Measurements from ENCODE around the gene TMOD2. TPM values are rescaled to one million over a fixed set of nuclear protein-coding genes. Genes with fewer than 3 reads are reported as not detected.

The TMOD2 gene
- total RNA-seq, 1 experiment from 2014 or later: 5.7 TPM

DNA sequence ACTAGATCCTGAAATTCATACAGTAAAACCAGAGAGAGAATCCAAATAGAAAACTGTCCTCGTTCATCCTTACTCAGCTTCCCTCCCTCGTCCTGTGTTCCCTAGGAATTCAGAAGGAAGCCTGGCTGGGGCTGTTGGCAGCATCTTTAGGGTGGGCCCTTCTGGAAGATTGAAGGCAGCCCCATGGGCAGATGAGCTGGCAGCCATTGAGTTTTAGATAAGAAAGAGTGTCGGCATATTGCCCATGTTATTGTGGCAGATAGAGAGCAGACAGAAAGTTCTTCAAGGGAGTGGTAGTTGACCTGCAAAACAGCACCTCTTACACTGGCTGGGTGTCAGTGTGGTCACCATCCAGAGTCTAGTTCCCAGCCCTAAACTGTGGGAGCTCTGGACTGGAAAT is 23.5 kb downstream of the TMOD2 start:
- no peak overlapping the region for H3K9ac ChIP-seq (ENCODE audit: low read length)
- H3K79me2 ChIP-seq (ENCODE audit: insufficient read depth, low read length): no peaks in the 10 kb centered on the region
- intact Hi-C loops (cut with micrococcal nuclease): loop anchor here (10.0 kb wide), 1 partner anchor 240 kb away; no protein-coding TSS in a partner anchor
- no peaks in the 10 kb centered on the region for H3K27me3 ChIP-seq (ENCODE audit: insufficient read depth, low read length)
- ChIA-PET RAD21 (ENCODE audit: low non-redundant PET in 1 of 2, low total read pairs in 2 of 2, uncharacterized antibody in 2 of 2, unreplicated experiment in 2 of 2) (interaction anchor here in 1 of 2 experiments (3.1 kb wide), 1 partner anchor 125 kb away, joined by 41 read pairs; no protein-coding TSS in a partner anchor), CTCF (interaction anchor here (2.0 to 7.9 kb wide), 5 partner anchors 71 to 153 kb away, joined by 4 to 296 read pairs (median 15); partner anchors contain the start of gene DMXL2), POLR2A (interaction anchor here (1.4 kb wide), 1 partner anchor 125 kb away, joined by 3 read pairs; no protein-coding TSS in a partner anchor)
- no peak for DNase-seq (ENCODE audit: low read depth, low spot score)
- H4K20me1 ChIP-seq (ENCODE audit: insufficient read depth): no peaks in the 10 kb centered on the region
- ATAC-seq: no peak
- no peaks in the 10 kb centered on the region for H3K4me1 ChIP-seq (ENCODE audit: control insufficient read depth in 1 of 2, insufficient read depth in 2 of 2, low read length in 2 of 2)
- H3K27ac ChIP-seq (ENCODE audit: low read depth, low read length): no peak overlapping the region
- H3K9me3 ChIP-seq (ENCODE audit: control insufficient read depth in 1 of 2, insufficient read depth in 1 of 2, low read depth in 1 of 2, low read length in 2 of 2): no peaks in the 10 kb centered on the region
- H3K4me3 ChIP-seq (replicated peaks in 1 of 2; ENCODE audit: low read depth in 1 of 2, low read length in 2 of 2): no peak overlapping the region
- no peak overlapping the region for H2AFZ ChIP-seq (ENCODE audit: low read depth, low read length, poor library complexity, severe bottlenecking)
- no peaks in the 10 kb centered on the region for H3K36me3 ChIP-seq (ENCODE audit: control insufficient read depth in 1 of 2, insufficient read depth in 2 of 2, low read length in 2 of 2)
- H3K9me2 ChIP-seq (ENCODE audit: insufficient read depth): no peaks in the 10 kb centered on the region
- TF ChIP-seq CEBPB (IDR thresholded peaks at IDR 0.05; ENCODE audit: low read depth) (no peak), EZH2phosphoT487 (IDR thresholded peaks at IDR 0.05; ENCODE audit: borderline replicate concordance) (no peak), JUND (IDR thresholded peaks at IDR 0.05) (no peak), TCF7L2 (IDR thresholded peaks at IDR 0.05; ENCODE audit: borderline replicate concordance, extremely low read depth, insufficient read depth, insufficient read length) (no peak), ELF1 (IDR thresholded peaks at IDR 0.05; ENCODE audit: borderline replicate concordance, low read depth) (no peak), POLR2A (IDR thresholded peaks at IDR 0.05; ENCODE audit: borderline replicate concordance, extremely low read depth, insufficient read depth, insufficient read length) (no peak), ZNF274 (IDR thresholded peaks at IDR 0.05; ENCODE audit: low read depth, low read length) (no peak), EGR1 (IDR thresholded peaks at IDR 0.05; ENCODE audit: low read depth) (no peak), YY1 (IDR thresholded peaks at IDR 0.05; ENCODE audit: extremely low read depth, insufficient replicate concordance, low read depth, low read length) (no peak), SRF (IDR thresholded peaks at IDR 0.05; ENCODE audit: low read depth) (no peak), SP1 (IDR thresholded peaks at IDR 0.05; ENCODE audit: low read depth) (no peak), FOSL1 (IDR thresholded peaks at IDR 0.05; ENCODE audit: low read depth) (no peak), SIN3A (IDR thresholded peaks at IDR 0.05; ENCODE audit: low read depth) (no peak), RAD21 (IDR thresholded peaks at IDR 0.05; ENCODE audit: low read depth) (no peak), EZH2 (IDR thresholded peaks at IDR 0.05) (no peak), POLR2AphosphoS5 (IDR thresholded peaks at IDR 0.05; ENCODE audit: low read depth, low read length) (no peak)
- TF ChIP-seq, protein P1, sequence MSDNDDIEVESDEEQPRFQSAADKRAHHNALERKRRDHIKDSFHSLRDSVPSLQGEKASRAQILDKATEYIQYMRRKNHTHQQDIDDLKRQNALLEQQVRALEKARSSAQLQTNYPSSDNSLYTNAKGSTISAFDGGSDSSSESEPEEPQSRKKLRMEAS (IDR thresholded peaks at IDR 0.05): no peak
- TF ChIP-seq, protein P2, sequence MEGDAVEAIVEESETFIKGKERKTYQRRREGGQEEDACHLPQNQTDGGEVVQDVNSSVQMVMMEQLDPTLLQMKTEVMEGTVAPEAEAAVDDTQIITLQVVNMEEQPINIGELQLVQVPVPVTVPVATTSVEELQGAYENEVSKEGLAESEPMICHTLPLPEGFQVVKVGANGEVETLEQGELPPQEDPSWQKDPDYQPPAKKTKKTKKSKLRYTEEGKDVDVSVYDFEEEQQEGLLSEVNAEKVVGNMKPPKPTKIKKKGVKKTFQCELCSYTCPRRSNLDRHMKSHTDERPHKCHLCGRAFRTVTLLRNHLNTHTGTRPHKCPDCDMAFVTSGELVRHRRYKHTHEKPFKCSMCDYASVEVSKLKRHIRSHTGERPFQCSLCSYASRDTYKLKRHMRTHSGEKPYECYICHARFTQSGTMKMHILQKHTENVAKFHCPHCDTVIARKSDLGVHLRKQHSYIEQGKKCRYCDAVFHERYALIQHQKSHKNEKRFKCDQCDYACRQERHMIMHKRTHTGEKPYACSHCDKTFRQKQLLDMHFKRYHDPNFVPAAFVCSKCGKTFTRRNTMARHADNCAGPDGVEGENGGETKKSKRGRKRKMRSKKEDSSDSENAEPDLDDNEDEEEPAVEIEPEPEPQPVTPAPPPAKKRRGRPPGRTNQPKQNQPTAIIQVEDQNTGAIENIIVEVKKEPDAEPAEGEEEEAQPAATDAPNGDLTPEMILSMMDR (IDR thresholded peaks at IDR 0.05 in 2 of 3, conservative IDR thresholded peaks at IDR 0.05 in 1 of 3; ENCODE audit: borderline replicate concordance in 1 of 3, insufficient read depth in 1 of 3, low read depth in 2 of 3, low read length in 2 of 3): no peak
- TF ChIP-seq, protein P3, sequence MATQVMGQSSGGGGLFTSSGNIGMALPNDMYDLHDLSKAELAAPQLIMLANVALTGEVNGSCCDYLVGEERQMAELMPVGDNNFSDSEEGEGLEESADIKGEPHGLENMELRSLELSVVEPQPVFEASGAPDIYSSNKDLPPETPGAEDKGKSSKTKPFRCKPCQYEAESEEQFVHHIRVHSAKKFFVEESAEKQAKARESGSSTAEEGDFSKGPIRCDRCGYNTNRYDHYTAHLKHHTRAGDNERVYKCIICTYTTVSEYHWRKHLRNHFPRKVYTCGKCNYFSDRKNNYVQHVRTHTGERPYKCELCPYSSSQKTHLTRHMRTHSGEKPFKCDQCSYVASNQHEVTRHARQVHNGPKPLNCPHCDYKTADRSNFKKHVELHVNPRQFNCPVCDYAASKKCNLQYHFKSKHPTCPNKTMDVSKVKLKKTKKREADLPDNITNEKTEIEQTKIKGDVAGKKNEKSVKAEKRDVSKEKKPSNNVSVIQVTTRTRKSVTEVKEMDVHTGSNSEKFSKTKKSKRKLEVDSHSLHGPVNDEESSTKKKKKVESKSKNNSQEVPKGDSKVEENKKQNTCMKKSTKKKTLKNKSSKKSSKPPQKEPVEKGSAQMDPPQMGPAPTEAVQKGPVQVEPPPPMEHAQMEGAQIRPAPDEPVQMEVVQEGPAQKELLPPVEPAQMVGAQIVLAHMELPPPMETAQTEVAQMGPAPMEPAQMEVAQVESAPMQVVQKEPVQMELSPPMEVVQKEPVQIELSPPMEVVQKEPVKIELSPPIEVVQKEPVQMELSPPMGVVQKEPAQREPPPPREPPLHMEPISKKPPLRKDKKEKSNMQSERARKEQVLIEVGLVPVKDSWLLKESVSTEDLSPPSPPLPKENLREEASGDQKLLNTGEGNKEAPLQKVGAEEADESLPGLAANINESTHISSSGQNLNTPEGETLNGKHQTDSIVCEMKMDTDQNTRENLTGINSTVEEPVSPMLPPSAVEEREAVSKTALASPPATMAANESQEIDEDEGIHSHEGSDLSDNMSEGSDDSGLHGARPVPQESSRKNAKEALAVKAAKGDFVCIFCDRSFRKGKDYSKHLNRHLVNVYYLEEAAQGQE (IDR thresholded peaks at IDR 0.05; ENCODE audit: low read depth): no peak
- no peak overlapping the region for H3K4me2 ChIP-seq (ENCODE audit: low read length)
- BruUV-seq (replicated peaks): no TSS peak
